GM18519 (cell line): ENCODE measurements around the gene RAB3IL1.
"Not testable (repeated sequence)": the region's sequence is repeated elsewhere in the genome, so short reads cannot be mapped to it uniquely, and the experiment has no call there.

Experiments
- ATAC-seq: cut with Tn5 transposase; IDR thresholded peaks from one replicate; pipeline ENCODE4 v1.9.1; 2021; ENCODE audit warnings: mild to moderate bottlenecking, moderate library complexity; ENCODE audit not compliant: unreplicated experiment, low FRiP score

RAB3IL1 gene

DNA sequence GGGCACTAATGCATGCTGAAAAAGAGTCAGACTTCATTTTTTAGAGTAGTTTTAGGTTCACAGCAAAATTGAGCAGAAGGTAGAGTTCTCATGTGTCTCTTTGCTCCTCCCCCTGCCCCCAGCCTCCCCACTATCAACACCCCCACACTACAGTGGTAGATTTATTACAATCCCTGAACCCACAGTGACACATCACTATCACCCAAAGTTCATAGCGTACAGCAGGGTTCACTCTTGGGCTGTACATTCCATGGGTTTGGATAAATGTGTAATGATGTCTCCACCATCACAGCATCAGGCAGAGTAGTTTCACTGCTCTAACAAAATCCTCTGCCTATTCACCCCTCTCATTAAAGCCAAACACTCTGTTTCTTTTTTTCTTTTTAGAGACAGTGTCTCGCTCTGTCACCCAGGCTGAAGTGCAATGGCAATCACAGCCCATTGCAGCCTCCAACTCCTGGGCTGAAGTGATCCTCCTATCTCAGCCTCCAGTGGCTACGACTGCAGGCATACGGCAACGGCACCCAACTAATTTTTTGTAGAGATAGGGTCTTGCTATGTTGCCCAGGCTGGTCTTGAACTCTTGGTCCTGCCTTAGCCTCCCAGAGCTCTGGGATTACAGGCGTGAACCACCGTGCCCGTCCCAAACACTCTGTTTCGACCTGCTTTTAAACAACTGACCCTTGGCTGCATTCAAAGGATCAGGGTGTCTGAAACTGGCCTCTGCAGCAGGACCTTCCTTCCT lies 36.9 kb upstream of the RAB3IL1 start:
- ATAC-seq: no peak

DNA sequence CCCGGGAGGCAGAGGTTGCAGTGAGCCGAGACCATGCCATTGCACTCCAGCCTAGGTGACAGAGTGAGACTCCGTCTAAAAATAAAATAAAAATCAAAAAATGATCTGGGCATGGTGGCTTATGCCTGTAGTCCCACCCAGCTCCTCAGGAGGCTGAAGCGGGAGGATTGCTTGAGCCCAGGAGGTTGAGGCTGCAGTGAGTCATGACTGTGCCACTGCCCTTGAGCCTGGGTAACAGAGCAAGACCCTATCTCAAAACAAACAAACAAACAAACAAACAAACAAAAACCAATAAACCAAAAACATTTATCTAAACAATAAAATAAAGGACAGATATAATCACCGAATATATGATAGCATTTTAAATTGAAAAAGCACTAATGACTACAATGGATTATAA lies 36.3 kb upstream of the RAB3IL1 start:
- not testable (repeated sequence) for ATAC-seq

DNA sequence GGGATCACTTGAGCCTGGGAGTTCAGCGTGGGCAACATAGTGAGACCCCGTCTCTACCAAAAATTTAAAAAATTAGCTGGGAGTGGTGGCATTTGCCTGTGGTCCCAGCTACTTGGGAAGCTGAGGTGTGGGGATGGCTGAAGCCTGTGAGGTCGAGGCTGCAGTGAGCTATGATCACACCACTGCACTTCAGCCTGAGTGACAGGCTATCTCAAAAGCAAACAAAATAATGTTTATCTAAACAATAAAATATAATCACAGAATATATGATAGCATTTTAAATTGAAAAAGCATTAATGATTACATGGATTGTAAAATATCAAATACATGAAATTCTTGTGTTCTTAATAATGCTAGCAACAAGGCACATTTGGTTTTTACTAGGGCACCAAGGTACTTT lies 35.5 kb upstream of the RAB3IL1 start:
- ATAC-seq: no peak

DNA sequence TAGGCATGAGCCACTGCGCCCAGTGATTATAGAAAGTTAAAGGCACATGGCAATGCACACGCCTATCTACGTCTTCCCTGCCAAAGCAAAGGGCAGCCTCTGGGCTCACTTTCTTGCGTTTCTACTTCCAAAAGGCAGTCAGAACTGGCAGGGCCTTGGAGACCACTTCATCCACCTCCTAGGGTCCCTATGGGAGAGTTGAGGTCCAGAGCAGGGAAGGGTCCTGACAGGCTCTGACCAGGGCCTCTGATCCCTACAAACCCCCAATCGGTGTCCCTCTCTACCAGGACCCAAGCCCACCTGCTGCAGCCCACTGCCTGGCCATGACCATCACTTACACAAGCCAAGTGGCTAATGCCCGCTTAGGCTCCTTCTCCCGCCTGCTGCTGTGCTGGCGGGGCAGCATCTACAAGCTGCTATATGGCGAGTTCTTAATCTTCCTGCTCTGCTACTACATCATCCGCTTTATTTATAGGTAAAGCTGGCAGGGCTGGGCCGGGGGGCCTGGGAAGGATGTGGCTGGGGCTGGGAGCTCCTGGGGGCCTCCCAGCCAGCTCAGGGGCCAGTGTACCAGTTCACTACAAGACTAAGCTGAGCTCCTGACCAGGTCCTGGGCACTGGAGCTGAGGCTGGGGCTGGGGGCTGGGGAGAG lies 34.2 kb upstream of the RAB3IL1 start:
- no peak for ATAC-seq

DNA sequence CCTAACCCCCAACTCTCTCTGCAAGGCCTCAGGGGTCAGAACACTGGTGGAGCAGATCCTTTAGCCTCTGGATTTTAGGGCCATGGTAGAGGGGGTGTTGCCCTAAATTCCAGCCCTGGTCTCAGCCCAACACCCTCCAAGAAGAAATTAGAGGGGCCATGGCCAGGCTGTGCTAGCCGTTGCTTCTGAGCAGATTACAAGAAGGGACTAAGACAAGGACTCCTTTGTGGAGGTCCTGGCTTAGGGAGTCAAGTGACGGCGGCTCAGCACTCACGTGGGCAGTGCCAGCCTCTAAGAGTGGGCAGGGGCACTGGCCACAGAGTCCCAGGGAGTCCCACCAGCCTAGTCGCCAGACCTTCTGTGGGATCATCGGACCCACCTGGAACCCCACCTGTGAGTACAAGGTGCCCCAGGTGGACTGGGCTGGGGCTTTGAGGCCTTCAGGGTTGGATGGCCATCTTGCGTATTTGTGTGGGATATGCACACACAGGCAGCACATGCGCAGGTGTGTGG lies 32.7 kb upstream of the RAB3IL1 start, which contains the start of gene BEST1:
TSS of gene BEST1 (plus strand) at position 317 of the 513 bp plus-strand sequence. CDS start 1,456 bp downstream, outside the sequence.
- ATAC-seq: no peak

DNA sequence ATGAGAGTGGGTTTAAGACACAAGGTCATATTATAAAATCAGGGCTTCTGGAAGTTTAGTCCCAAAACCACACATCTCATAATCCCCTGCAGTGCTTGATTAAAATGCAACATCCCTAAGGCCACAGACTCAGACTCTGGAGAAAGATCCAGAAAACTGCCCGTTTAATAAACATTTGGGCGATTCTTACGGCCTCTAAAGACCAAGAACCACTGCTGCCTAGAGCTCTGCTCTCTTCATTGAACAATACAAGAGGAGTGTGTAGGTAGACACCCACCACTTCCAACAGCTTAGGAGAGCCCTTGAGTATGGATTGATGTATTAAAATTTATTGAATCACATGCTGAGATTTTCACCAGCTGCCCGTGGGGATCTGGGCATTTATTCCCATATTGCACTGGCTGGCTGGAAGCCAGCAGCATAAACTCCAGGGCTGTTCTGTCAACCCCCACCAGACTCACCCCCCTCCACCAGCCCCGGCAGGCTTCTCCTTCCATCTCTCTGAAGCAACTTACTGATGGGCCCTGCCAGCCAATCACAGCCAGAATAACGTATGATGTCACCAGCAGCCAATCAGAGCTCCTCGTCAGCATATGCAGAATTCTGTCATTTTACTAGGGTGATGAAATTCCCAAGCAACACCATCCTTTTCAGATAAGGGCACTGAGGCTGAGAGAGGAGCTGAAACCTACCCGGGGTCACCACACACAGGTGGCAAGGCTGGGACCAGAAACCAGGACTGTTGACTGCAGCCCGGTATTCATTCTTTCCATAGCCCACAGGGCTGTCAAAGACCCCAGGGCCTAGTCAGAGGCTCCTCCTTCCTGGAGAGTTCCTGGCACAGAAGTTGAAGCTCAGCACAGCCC lies 32.0 kb upstream of the RAB3IL1 start:
- ATAC-seq: no peak

DNA sequence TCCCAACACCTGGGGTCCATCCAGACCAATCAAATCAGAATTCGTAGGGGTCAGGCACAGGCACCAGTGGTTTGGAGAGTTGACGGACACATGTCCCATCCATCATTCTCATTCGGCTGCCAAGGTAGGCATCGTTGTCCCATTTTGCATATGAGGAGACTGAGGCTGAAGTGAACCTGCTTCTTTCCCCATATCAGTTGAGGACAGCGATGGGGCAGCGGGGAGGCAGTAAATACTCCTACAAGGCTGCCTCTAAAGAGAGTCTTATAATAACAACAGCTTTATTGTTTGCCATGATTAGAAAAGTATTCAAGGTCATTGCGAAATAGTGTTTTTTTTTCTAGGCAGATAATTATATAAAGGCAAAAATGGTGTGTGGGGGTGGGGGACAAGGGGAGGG lies 31.1 kb upstream of the RAB3IL1 start:
- ATAC-seq: no peak

DNA sequence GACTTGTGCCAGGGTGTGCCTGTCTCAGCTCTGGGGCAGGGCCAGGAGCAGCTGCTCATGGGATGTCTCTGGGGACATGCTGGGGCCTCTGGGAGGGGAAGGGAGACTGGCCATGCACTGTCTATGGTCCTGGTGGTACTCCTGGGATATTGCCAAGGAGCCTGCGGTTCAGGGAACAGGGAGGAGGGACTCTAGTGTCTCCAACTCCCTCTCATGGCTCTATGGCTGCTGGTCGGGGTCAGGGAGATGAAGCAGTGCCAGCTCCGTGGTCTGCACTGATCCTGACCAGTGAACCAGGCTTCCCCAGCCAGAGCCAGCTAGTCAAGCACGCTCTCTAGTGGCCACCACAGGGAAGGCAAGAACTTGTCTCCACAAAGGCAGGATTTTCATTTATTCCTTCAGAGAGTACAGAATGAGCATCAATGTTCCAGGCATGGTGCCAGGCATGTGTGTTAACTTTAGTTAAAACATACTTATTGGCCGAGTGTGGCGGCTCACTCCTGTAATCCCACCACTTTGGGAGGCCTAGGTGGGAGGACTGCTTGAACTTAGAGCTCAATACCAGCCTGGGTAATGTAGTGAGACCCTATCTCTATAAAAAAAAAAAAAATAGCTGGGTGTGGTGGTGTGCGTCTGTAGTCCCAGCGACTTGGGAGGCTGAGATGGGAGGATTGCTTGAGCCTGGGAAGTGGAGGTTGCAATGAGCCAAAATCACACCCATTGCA lies 30.3 kb upstream of the RAB3IL1 start:
- no peak for ATAC-seq

DNA sequence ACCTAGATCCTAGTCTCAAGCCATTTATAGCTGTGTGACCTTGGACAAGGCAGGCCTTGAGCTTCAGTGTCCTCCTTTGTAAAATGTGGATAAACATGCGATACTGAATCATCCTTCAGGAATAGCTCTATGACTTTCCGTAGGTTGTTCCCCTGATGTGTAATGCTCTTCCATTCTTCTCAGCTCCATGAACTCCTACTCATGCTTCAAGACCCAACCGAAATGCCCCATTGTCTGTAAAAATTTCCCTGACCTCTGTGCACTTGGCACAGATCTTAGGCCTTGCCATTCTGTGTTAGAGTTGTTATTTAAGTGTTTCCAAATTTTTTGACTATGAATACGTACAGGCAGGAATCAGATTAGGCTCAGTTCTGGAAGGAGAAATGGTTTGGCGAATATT lies 29.5 kb upstream of the RAB3IL1 start:
- no peak for ATAC-seq

DNA sequence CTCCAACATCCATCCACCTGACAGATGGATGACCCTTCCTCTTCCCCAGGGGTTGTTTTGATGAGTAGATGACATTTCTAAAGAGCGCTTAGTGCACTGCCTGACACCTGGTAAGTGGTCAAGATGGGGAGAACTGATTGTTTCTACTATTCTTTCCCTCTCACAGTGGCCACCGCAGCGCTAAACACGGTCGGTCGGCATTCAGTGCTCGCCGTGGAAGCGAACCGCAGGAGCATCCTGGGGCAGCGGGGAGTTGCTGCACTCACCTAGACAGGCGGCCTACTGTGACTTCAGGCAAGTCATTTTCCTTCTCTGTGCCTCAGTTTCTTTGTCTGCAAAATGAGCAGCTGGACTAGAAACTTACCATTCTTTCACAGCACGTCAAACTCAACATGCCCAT lies 27.8 kb upstream of the RAB3IL1 start:
- ATAC-seq: no peak

DNA sequence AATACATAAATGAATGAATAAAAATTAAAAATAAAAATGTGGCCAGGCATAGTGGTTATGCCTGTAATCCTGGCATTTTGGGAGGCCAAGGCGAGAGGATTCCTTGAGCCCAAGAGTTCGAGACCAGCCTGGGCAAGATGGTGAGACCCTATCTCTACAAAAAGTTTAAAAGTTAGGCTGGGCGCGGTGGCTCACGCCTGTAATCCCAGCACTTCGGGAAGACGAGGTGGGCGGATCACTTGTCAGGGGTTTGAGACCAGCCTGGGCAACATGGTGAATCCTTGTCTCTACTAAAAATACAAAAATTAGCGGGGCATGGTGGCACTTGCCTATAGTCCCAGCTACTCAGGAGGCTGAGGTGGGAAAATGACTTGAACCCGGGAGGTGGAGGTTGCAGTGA lies 23.1 kb upstream of the RAB3IL1 start:
- no peak for ATAC-seq

DNA sequence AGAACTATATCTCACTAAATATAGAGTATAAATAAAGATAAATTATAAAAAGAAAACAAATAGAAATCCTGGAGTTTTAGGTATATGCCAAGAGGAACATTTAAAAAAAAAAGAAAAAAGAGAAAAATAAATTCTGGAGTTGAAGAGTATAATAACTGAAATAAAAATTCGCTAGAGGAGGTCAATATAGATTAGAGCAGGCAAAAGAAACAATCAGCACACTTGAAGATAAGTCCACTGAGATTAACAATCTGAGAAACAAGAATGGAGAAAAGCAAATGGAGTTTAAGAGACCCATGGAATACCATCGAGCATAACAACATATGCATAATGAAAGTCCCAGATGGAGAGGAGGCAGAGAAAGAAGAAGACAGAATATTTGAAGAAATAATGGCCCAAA lies 18.5 kb upstream of the RAB3IL1 start:
- no peak for ATAC-seq

DNA sequence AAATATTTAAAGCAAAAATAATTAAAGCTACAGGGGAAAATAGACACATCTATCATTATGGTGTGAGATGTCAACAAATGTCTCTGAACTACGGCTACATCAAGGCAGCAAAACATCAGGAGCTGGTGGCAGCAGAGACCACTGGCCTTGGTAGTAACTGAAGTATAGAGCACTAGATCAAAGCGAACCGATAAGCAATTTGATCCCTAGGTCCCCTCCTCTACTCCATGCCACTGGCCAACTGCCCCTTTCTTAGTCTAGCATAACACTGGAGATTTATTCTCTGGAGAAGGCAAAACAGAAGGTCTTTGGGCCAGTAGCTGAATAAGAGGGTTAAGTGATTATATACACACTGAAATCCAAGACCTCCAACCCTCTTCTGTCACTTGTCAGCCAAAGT lies 13.6 kb upstream of the RAB3IL1 start:
- no peak for ATAC-seq

DNA sequence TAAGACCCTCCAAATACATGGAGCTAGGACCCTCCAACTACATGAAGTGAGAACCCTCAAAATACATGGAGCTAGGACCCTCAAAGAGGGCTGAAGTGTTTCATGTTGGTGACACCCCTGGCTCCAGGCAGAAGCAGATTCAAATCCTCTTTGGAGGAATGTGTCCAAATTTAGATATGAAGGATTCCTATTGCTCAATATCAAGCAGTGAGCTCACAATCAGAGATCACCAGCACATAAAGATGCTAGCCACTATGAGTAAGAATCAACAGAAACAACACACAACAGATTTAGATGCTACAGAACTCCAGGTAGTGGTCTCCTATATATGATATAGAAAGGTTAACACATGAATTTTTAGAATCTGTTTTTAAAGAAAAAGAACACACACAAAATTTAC lies 11.2 kb upstream of the RAB3IL1 start:
- ATAC-seq: no peak

DNA sequence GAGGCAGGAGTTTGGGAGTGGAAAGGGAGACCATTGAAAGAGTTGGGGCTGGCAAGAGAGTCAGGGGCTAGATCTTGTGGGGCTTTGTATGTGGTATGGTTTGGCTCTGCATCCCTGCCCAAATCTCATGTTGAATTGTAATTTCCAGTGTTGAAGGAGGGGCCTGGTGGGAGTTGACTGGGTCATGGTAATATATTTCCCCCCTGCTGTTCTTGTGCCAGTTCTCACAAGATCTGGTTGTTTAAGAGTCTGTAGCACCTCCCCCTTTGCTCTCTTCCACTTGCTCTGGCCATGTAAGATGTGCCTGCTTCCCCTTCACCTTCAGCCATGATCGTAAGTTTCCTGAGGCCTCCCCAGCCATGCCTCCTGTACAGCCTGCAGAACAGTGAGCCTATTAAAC lies 10.1 kb upstream of the RAB3IL1 start:
- ATAC-seq: no peak

DNA sequence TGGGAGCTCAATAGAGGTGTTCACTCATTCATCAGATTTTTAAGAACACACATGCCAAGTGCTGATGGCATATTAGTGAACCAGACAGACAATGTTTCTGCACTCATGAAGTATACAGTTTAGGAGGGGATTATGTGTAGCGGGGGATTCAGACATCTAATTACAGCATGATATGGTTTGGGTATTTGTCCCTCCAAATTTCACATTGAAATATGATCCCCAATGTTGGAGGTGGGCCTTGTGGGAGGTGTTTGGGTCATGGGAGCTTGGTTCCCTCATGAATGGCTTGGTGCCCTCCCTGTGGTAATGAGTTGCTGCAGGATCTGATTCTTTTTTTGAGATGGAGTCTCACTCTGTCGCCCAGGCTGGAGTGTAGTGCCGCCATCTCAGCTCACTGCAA lies 8.9 kb upstream of the RAB3IL1 start:
- ATAC-seq: no peak

DNA sequence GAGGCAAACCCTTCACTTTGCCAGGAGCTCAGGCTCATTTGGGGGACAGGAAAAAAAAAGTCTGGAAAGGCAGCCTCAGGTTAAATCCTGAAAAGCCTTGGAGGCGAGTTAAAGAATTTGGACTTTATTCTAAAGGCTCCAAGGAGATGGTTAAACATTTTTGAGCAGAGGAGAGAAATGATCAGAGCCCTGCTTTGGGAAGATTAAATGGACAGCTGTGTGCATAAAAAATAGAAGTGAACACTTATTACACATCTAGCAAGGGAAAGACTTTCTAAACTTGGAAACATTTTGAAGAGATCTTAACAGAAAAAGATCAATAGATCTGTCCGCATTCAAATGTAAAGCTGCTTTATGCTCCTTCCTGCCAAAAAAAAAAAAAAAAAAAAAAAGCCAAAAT lies 8.4 kb upstream of the RAB3IL1 start:
- ATAC-seq: no peak

DNA sequence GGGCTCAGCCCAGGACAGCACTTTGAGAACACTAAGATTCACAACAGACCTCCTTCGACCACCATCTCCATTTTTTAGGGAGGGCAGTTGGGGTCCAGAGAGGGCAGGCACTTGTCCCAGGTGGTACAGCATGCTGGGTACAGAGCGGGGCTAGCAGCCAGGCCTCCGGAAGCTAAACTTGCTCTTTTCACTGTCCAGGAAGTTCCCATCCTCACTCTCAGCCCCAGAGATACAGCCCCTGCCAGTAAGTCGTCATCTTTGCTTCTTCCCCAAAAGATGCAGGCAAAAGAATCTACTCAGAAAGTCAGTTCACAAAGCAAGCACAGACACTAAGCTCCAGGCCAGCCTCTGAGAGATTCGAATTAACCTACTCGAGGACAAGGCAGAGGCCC lies 6.7 kb upstream of the RAB3IL1 start:
- ATAC-seq: no peak

DNA sequence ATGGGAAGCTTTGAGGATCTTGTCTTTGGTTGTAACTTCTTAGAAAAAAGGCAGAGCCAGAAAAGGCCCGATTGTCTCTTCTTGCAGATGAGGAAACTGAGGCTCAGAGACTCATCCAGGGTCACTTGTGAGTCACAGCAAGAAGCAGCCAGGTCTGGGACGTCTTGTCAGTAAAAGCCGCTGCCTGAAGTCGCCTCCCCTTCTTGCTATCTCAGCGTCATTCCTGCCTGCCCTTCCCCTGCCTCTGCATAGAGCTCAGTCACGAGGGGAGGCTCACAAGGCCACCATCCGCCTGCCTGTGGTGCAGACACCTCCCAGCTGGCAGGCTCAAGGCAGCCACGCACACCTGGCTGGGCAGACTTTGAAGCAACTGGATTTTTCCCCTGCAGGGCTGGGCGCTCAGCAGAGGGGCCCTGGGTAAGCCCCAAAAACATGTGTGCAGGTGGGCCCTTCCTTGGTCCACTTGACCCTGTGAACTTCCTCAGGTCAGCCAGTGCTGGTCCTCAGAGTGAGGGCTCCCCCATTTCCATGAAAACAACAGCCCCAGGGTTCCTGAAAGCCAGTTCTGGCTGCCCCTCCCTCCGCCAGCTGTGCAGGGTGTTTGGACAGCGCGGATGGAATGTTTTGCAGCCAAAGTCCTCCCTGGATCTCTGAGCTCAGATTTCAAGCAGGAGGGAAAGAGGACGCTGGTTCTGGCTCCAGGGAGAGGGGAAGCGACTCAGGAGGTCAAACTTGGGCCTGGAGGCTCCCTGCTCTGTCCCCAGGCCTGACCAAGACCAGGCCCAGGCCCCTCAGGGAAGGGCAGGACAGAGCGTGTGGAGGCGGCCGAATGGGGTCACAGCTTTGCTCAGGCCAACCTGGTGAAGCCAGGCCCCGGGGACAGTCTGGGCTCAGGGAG lies 6.0 kb upstream of the RAB3IL1 start:
- no peak for ATAC-seq
